Vagina (tissue), 2 donors: ENCODE results near the gene MYO1C.

Experiments
- POLR2A ChIP-seq, 2 donors: fragments of 450-650 bp; IDR thresholded peaks; one replicate each; pipeline ENCODE4 v1.6.1; 2017; ENCODE audit warnings: antibody characterized with exemption in 2 of 2, mild to moderate bottlenecking in 2 of 2, moderate library complexity in 2 of 2
- POLR2AphosphoS5 ChIP-seq, 2 donors: sonication (generic); formaldehyde crosslinking; IDR thresholded peaks; one replicate each; pipeline ENCODE4 v1.9.0; 2017; ENCODE audit warnings: antibody characterized with exemption in 2 of 2, mild to moderate bottlenecking in 2 of 2, low read depth in 1 of 2; ENCODE audit not compliant: insufficient read depth in 1 of 2
- TF ChIP-seq, protein P1 (sequence below), 3 experiments: fragments of 450-650 bp in 2 of 3; fragments of 200-600 bp in 1 of 3; sonication (generic) in 1 of 3; IDR thresholded peaks; one replicate each; pipeline ENCODE4 v1.5.1; 2017 to 2019; ENCODE audit warnings: antibody characterized with exemption in 3 of 3, mild to moderate bottlenecking in 2 of 3, moderate library complexity in 2 of 3

DNA sequence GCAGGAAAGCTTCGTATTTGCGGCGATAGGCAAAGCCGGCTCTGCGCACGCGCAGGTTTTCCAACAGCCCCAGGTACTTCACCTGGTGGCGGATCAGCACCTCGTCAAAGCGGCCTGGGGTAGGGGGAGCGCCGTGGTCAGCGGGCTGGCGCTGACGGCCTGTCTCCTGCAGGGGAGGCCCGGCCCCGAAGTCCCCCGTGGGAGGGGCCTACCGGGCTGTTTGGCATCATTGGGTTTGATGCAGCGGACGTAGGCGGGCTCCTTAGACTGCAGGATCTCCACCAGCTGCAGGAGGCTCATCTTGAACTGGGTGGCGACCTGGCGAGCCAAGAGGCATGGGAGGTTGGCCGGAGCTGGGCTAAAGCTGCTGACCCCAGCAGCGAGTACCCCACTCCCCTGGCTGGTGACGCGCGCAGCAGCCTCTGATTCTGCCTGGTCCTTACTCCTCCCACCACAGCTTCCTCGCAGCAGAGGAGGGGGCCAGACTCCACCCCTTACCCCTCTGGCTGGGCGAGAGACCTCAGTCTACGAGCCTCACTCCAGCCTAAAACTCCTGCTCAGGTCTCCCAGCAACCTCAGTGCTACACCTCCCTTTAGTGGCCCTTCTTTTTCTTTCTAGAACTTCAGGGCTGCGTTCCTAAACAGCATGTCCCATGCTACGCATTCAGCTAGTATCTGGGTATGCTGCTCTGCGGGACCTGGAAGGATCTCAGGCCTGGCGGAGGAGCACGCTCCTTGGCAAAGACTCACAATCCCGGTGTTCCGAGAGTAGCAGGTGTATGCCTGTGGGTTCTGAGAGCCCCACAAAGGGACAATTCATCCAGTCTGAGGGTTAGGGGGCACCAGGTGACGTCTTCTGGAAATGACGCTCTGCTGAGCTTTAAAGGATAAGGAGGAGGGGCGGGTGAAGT lies 20.3 kb downstream of the MYO1C start:
- no peak for TF ChIP-seq POLR2AphosphoS5 (IDR thresholded peaks at IDR 0.05; ENCODE audit: insufficient read depth in 1 of 2, low read depth in 1 of 2)
- no peak for TF ChIP-seq POLR2A (IDR thresholded peaks at IDR 0.05)
- TF ChIP-seq, protein P1, sequence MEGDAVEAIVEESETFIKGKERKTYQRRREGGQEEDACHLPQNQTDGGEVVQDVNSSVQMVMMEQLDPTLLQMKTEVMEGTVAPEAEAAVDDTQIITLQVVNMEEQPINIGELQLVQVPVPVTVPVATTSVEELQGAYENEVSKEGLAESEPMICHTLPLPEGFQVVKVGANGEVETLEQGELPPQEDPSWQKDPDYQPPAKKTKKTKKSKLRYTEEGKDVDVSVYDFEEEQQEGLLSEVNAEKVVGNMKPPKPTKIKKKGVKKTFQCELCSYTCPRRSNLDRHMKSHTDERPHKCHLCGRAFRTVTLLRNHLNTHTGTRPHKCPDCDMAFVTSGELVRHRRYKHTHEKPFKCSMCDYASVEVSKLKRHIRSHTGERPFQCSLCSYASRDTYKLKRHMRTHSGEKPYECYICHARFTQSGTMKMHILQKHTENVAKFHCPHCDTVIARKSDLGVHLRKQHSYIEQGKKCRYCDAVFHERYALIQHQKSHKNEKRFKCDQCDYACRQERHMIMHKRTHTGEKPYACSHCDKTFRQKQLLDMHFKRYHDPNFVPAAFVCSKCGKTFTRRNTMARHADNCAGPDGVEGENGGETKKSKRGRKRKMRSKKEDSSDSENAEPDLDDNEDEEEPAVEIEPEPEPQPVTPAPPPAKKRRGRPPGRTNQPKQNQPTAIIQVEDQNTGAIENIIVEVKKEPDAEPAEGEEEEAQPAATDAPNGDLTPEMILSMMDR (IDR thresholded peaks at IDR 0.05): no peak
